HepG2 (cell line): Measurements from ENCODE around the gene DLX6. TPM values are rescaled to one million over a fixed set of nuclear protein-coding genes. Genes with fewer than 3 reads are reported as not detected.

Experiments used
- ARNT2 ChIP-seq: sonication (generic); formaldehyde crosslinking; IDR thresholded peaks from 2 replicates; pipeline ENCODE4 v1.8.0; 2022; ENCODE audit warnings: mild to moderate bottlenecking, low read depth, missing genetic modification reagents, moderate library complexity
- DMAP1 ChIP-seq: IDR thresholded peaks from 2 replicates; pipeline ENCODE4 v1.6.1; 2016
- EED ChIP-seq: sonication (generic); formaldehyde crosslinking; IDR thresholded peaks from 2 replicates; pipeline ENCODE4 v1.5.0; 2020; ENCODE audit warnings: mild to moderate bottlenecking, missing genetic modification reagents
- FLYWCH1 ChIP-seq: sonication (generic); formaldehyde crosslinking; IDR thresholded peaks from 2 replicates; pipeline ENCODE4 v1.8.1; 2023; ENCODE audit warnings: mild to moderate bottlenecking, missing genetic modification reagents
- FOSL1 ChIP-seq: sonication (generic); formaldehyde crosslinking; IDR thresholded peaks from 2 replicates; pipeline ENCODE4 v1.9.0; 2021; ENCODE audit warnings: missing genetic modification reagents, borderline replicate concordance
- HMGA1 ChIP-seq: sonication (generic); formaldehyde crosslinking; conservative IDR thresholded peaks from 2 replicates; pipeline ENCODE4 v1.4.0; 2020; ENCODE audit warnings: missing genetic modification reagents
- HMGXB3 ChIP-seq: sonication (generic); formaldehyde crosslinking; IDR thresholded peaks from 2 replicates; pipeline ENCODE4 v1.4.0; 2020; ENCODE audit warnings: missing genetic modification reagents, borderline replicate concordance
- IKZF1 ChIP-seq: fragments of 450-650 bp; IDR thresholded peaks from 2 replicates; pipeline ENCODE4 v1.7.1; 2016
- KDM6A ChIP-seq: IDR thresholded peaks from 2 replicates; pipeline ENCODE4 v1.6.1; 2016; ENCODE audit warnings: low read depth
- NFE2L2 ChIP-seq: fragments of 150-350 bp; IDR thresholded peaks from 2 replicates; pipeline ENCODE4 v1.6.1; 2014; ENCODE audit warnings: low read length
- SP140L ChIP-seq: sonication (generic); formaldehyde crosslinking; IDR thresholded peaks from 2 replicates; pipeline ENCODE4 v1.4.0; 2020; ENCODE audit warnings: missing genetic modification reagents, borderline replicate concordance
- SRY ChIP-seq: sonication (generic); formaldehyde crosslinking; IDR thresholded peaks from 2 replicates; pipeline ENCODE4 v1.8.0; 2022; ENCODE audit warnings: mild to moderate bottlenecking, missing genetic modification reagents
- TOPORS ChIP-seq: sonication (generic); formaldehyde crosslinking; IDR thresholded peaks from 2 replicates; pipeline ENCODE4 v1.8.0; 2023; ENCODE audit warnings: mild to moderate bottlenecking, missing genetic modification reagents
- ZNF20 ChIP-seq: sonication (generic); formaldehyde crosslinking; IDR thresholded peaks from 2 replicates; pipeline ENCODE4 v1.4.0; 2020; ENCODE audit warnings: mild to moderate bottlenecking, moderate library complexity, missing genetic modification reagents
- ZNF263 ChIP-seq: sonication (generic); formaldehyde crosslinking; IDR thresholded peaks from 2 replicates; pipeline ENCODE4 v1.4.0; 2020; ENCODE audit warnings: missing genetic modification reagents
- polyA plus RNA-seq, 8 experiments: library from polyadenylated mRNA; depleted of rRNA in 3 of 8; stranded (reverse) in 7 of 8; unstranded in 1 of 8; fragments of >200 nt; fragmentation: Illumina TruSeq in 4 of 8; extraction: Trizol in 4 of 8; gene quantifications; 2 replicates each; pipeline versions ENCODE4 v1.2.1 to v1.2.3, GENCODE V29; 2011 to 2016; ENCODE audit warnings: low read depth in 4 of 8, missing spikeins in 1 of 8, mixed read lengths in 1 of 8; ENCODE audit not compliant: insufficient read depth in 1 of 8
- total RNA-seq, 5 experiments: library from RNA; depleted of rRNA; stranded (reverse); fragments of >200 nt; fragmentation: Illumina TruSeq; extraction: Trizol; gene quantifications; 2 replicates each; pipeline ENCODE4 v1.2.3, GENCODE V29; 2016; ENCODE audit warnings: low read depth in 1 of 5
- TF ChIP-seq, protein P1 (sequence below): sonication (generic); formaldehyde crosslinking; IDR thresholded peaks from 2 replicates; pipeline ENCODE4 v1.4.0; 2020; ENCODE audit warnings: mild to moderate bottlenecking, missing genetic modification reagents
- TF ChIP-seq, protein P2 (sequence below): sonication (generic); formaldehyde crosslinking; IDR thresholded peaks from 2 replicates; pipeline ENCODE4 v1.5.1; 2020; ENCODE audit warnings: mild to moderate bottlenecking, missing genetic modification reagents, moderate library complexity

The DLX6 gene
- total and polyA plus RNA-seq, 2 of the 13 experiments (the other 11 are each of a cell fraction or from before 2014, with no cell fraction given), result 3.5 to 5.5 TPM

- TF ChIP-seq, protein P1, sequence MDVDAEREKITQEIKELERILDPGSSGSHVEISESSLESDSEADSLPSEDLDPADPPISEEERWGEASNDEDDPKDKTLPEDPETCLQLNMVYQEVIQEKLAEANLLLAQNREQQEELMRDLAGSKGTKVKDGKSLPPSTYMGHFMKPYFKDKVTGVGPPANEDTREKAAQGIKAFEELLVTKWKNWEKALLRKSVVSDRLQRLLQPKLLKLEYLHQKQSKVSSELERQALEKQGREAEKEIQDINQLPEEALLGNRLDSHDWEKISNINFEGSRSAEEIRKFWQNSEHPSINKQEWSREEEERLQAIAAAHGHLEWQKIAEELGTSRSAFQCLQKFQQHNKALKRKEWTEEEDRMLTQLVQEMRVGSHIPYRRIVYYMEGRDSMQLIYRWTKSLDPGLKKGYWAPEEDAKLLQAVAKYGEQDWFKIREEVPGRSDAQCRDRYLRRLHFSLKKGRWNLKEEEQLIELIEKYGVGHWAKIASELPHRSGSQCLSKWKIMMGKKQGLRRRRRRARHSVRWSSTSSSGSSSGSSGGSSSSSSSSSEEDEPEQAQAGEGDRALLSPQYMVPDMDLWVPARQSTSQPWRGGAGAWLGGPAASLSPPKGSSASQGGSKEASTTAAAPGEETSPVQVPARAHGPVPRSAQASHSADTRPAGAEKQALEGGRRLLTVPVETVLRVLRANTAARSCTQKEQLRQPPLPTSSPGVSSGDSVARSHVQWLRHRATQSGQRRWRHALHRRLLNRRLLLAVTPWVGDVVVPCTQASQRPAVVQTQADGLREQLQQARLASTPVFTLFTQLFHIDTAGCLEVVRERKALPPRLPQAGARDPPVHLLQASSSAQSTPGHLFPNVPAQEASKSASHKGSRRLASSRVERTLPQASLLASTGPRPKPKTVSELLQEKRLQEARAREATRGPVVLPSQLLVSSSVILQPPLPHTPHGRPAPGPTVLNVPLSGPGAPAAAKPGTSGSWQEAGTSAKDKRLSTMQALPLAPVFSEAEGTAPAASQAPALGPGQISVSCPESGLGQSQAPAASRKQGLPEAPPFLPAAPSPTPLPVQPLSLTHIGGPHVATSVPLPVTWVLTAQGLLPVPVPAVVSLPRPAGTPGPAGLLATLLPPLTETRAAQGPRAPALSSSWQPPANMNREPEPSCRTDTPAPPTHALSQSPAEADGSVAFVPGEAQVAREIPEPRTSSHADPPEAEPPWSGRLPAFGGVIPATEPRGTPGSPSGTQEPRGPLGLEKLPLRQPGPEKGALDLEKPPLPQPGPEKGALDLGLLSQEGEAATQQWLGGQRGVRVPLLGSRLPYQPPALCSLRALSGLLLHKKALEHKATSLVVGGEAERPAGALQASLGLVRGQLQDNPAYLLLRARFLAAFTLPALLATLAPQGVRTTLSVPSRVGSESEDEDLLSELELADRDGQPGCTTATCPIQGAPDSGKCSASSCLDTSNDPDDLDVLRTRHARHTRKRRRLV (CRISPR knock-in tag), result no peak
- no peak for TF ChIP-seq KDM6A (CRISPR knock-in tag)
- TF ChIP-seq TOPORS, result 0 out of 2 replicates have a peak, but pooled peaks have one; percentile 55
- no peak for TF ChIP-seq FOSL1 (CRISPR knock-in tag)
- TF ChIP-seq SRY, result peak; percentile 11; the same call in 1 of the 2 replicates
- no peak for TF ChIP-seq IKZF1
- no peak for TF ChIP-seq SP140L (CRISPR knock-in tag)
- TF ChIP-seq FLYWCH1 (CRISPR knock-in tag), result no peak
- TF ChIP-seq, protein P2, sequence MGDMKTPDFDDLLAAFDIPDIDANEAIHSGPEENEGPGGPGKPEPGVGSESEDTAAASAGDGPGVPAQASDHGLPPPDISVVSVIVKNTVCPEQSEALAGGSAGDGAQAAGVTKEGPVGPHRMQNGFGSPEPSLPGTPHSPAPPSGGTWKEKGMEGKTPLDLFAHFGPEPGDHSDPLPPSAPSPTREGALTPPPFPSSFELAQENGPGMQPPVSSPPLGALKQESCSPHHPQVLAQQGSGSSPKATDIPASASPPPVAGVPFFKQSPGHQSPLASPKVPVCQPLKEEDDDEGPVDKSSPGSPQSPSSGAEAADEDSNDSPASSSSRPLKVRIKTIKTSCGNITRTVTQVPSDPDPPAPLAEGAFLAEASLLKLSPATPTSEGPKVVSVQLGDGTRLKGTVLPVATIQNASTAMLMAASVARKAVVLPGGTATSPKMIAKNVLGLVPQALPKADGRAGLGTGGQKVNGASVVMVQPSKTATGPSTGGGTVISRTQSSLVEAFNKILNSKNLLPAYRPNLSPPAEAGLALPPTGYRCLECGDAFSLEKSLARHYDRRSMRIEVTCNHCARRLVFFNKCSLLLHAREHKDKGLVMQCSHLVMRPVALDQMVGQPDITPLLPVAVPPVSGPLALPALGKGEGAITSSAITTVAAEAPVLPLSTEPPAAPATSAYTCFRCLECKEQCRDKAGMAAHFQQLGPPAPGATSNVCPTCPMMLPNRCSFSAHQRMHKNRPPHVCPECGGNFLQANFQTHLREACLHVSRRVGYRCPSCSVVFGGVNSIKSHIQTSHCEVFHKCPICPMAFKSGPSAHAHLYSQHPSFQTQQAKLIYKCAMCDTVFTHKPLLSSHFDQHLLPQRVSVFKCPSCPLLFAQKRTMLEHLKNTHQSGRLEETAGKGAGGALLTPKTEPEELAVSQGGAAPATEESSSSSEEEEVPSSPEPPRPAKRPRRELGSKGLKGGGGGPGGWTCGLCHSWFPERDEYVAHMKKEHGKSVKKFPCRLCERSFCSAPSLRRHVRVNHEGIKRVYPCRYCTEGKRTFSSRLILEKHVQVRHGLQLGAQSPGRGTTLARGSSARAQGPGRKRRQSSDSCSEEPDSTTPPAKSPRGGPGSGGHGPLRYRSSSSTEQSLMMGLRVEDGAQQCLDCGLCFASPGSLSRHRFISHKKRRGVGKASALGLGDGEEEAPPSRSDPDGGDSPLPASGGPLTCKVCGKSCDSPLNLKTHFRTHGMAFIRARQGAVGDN, result peak; percentile 90
- TF ChIP-seq ARNT2 (CRISPR knock-in tag), result no peak
- no peak for TF ChIP-seq ZNF263 (CRISPR knock-in tag)
- no peak for TF ChIP-seq HMGA1 (CRISPR knock-in tag)
- TF ChIP-seq DMAP1, result no peak; the same call in 1 of the 2 replicates
- no peak for TF ChIP-seq NFE2L2
- no peak for TF ChIP-seq EED (CRISPR knock-in tag)
- TF ChIP-seq ZNF20 (CRISPR knock-in tag), result no peak
- no peak for TF ChIP-seq HMGXB3 (CRISPR knock-in tag)
Measured at GRCh38 chr7:97006055-97006815, 882 bp downstream of the DLX6 start (continued).
